Activated CD8-positive, alpha-beta memory T cell treated with anti-CD3 and anti-CD28 coated beads, Interleukin-2, amount 50 U/mL, for 24 hours (primary cell): ENCODE data around the gene C1orf198.

Experiments used
- DNase-seq: peaks from one replicate; pipeline ENCODE4 v3.0.0-alpha.2; 2020; ENCODE audit errors: extremely low read depth

The C1orf198 gene

DNA sequence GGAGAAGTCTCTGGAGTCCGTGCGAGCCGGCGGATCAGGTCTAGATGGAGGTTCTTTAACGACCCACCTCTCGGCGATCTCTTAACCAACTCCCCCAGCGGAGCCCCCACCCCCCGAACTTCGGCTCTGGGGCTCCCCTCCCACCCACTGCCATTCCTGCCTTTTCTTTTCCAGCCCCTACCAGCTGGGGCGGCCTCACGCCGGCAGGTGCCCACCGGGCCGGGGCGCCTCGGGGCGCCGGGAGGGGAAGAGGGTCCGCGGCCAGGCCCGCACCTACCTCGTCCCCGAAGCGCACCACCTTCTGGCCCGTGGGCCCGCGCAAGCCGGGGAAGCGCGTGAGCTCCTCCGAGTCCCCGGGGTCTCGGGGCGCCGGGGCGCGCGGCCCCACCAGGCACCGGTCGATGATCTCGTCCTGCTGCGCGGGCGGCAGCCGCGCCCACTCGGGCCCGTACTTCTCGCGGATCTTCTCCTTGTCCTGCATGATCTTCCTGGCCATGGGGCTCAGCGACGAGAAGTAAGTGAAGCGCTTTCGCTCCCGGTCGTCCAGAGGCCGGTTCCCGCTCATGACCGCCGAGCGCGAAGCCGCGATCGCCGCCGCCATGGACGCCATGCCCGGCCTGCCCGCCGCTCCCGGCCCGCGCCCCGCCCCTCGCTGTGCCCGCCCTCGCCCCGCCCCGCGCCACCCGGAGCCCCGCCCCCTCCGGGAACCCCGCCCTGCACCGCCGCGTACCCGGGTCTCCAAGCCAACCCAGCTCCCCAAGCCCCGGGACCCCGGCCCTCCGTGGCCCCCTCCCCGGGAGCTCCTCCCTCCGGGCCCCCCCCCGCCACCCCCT lies at the start of gene C1orf198:
TSS of gene C1orf198 (minus strand) at position 619 of the 833 bp plus-strand sequence. CDS start at position 610, 9 bp downstream.
- DNase-seq: peak; percentile 28

DNA sequence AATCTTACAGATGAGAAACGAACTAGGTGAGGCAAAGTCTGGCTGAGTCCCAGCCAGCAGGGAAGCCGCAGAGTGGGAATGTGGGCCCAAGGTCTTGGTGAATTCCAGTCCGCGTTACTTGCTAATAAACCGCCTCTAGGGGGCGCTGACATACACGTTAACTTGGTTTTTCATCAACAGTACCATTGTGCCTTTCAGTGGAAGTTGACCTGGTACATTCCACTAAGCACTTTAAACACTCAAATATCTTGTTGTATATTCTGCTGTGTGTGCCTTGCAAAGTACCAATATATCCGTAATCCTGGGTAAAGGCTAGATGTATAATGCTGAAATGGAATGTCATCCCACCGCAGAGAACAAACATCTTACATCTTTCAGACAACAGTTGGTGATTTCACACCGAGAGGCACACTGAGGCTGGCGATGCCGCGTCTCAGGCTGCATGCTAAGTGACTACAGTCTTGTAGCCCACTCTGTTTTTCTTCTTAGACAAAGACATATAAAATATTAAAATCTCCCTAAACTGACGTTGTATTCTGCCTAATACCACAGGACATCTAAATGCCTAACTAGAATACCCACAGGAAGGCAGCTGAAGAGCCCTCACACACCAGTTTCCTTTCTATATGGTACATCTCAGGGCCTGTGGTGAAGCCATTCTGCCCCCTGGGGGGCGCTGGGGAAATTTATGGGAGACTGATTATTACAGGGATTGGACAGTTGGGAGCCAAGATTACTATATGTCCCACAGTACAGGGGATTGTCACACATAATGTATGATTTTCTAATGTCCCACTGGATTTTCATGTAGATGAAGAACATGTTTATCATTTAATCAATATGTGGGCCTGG lies 49.2 kb upstream of the C1orf198 start:
- DNase-seq: peak; percentile 42

- DNase-seq: no peak
Observed at GRCh38 chr1:230916587-230917283, 48.4 kb upstream of the C1orf198 start.

DNA sequence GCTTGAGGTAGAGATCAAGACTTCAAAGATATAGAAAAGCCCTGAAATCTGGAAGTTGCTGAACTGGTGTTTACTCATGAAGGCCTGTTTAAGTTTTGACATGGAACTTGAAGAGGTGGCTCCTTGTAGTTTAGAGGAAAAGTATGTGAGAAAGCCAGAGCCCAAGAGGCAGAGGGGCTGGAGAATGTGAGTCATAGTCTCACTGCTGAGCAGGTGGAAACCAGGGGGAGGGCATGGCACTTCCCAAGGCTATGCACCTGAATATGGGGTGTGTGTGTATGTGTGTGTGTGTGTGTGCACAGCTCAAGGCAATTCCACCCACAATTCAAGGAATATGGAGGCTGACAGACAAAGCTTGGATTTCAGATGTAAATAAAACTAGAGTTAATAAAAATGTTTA lies 46.8 kb upstream of the C1orf198 start:
- no peak for DNase-seq

DNA sequence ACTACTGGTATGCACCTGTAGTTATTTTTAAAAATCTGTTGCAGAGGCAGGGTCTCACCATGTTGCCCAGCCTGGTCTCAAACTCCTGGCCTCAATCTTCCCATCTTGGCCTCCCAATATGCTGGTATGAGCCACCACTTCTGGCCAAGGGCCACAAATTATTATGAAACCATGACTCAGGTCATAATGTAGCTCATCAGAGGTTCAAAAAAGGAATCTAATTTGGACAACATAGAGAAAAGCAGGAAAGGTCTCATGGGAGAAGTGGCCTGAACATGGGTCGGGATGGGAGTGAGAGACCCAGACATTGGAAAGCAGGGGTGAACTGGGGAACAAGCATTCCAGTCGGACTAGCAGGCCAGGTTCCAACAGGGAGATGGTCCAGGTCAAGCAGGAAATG lies 45.2 kb upstream of the C1orf198 start:
- DNase-seq: no peak

DNA sequence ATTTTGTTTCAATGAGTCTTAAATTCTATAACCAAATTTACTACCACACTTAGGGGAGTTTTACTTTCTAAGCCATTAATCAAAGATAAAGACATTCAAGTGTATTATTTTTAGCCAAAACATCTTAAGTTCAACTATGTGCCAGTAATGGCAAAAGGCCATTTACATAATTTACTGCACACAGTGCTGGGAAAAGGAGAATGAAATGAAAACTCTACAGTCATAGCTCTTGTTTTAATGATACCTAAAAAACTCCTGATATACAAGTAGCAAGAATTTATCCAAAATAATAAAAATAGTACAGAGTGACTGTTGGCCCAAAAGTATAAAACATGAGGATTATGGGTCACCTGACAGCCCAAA lies 42.4 kb upstream of the C1orf198 start:
- no peak for DNase-seq

GRCh38 chr1:230909974-230910754 lies 41.8 kb upstream of the C1orf198 start:
- no peak for DNase-seq

- DNase-seq: no peak
Observed at GRCh38 chr1:230907472-230908205, 39.3 kb upstream of the C1orf198 start.

- no peak for DNase-seq
Observed at GRCh38 chr1:230906226-230906625, 37.9 kb upstream of the C1orf198 start.

GRCh38 chr1:230905733-230906132 lies 37.4 kb upstream of the C1orf198 start:
- DNase-seq: no peak

DNA sequence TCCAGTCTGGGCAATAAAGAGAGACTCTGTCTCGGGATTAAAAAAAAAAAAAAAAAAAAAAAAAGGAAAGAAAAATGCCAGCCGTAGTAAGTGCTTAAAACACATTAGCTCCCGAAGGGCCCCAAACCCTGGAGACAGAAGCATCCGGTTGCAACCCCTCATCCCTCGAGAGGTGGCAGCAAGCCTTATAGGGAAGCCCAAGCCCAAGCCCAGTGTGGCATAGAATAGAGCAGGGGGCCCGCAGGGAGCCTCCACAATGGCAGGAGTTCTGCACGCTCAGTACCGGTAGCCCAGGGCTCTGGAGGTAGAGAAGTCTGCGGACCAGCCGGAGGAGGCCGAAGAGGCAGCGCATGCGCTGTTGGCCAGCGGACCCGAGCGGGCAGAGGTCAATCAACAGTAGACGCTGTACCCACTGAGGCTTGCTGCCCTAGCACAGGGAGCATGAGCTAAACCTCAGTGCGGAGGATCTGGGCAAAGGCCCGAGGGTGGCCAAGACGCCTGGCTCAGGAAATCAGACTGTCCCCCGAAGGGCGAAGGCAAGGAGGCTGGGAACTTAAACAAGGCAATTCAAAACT lies 34.1 kb upstream of the C1orf198 start:
- no peak for DNase-seq

GRCh38 chr1:230901671-230902070 lies 33.4 kb upstream of the C1orf198 start:
- DNase-seq: no peak

DNA sequence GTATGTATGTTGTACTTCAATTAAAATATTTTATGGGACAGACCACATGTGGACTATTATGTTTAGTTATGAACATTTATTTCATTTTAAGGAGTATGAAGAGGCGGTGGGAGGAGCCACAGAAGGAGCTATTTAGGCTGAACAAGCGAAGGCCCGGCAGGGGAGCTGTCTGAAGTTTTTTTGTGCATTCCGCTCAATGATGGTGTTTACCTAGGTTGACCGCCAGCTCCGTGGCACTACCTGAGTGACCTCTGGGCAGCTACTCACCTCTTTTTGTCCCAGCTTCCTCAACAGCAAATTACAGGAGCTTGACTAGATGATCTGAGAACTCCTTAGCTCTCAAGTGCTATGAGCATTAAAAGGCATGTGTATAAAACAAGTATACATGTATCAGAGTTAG lies 32.7 kb upstream of the C1orf198 start:
- DNase-seq: no peak

- DNase-seq: no peak
Observed at GRCh38 chr1:230899841-230900251, 31.5 kb upstream of the C1orf198 start.

DNA sequence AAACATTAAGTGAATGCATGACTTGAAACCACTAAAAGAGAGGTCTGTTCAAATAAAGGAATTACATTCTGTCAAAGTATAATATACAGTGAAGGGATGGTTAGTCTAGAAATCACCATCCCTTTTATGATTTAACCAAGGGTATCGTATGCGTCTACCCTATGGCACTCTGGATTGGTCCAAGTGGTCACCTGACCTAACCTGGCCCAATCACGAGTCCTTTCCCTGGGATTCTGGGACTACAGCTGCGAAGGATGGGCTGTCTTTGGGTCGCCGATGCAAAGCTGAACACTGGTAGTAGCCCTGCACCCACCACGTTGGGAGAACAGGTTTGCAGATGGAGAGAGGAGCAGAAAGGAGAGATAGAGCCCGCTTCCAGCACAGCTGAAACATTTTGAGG lies 30.4 kb upstream of the C1orf198 start:
- no peak for DNase-seq

DNA sequence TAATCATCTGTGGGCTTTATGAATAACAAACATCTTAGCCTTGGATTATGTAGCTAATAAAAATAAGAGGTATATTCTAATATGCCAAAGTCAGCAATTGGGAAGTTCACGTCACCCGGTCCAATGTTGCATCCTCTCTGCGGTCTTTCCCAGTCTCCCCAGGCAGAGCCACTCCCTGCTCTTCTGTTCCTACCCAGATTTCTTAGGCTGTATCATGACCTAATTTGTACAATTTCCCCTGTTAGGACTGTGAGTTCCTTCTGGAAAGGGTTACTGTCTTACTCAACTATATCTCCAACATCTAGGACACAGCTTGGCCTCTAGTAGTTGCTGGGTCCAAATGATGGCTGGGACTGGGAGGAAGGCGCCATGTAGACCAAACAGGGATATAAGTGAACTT lies 29.8 kb upstream of the C1orf198 start:
- no peak for DNase-seq

DNA sequence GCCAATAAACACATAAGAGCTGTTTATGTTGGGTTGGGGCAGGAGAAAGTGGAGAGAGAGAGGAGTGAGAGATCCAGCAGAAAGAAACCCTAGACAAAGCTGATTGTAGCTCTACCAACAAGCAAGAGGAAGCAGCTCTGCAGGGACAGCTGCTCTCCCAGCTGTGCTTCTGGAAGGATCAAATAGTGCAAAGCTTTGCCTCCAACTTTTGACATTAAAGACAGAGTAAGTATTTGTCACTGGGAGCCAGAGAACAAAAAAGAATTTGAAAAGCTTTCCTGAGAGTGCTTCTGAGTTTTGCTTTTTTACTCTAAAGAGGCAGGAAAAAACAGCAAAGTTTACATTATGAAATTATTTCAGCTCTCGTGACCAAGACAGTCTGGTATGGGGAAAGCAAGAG lies 28.5 kb upstream of the C1orf198 start:
- DNase-seq: no peak

DNA sequence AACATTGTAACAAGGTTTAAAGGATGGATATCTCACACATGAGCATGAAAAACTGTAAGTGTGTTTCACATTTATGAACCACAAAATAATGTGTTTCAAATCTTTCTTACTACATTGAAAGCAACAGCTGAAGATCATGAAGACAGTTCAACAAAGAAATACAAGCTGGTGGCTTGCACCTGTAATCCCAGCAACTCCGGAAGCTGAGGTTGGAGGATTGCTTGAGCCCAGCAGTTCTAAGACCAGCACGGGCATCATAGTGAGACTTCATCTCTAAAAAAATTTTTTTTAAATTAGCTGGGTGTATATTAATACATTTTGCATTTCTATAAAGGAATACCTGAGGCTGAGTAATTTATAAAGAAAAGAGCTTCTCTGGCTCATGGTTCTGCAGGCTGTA lies 27.1 kb upstream of the C1orf198 start:
- DNase-seq: no peak

- no peak for DNase-seq
Observed at GRCh38 chr1:230894664-230895063, 26.3 kb upstream of the C1orf198 start.

DNA sequence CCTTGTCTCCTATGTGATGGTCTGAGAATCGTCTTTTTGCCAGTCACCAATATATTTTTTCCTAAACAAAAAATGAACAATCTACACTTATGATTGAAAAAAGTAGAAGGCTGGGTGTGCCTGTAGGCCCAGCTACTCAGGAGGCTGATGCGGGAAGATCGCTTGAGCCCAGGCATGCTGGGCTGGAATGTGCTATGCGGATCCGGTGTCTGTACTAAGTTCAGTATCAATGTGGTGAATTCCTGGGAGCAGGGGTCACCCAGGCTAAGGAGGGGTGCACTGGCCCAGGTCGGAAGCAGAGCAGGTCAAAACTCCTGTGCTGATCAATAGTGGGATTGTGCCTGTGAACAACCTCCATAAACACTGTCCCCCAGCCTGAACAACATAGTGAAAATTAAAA lies 25.7 kb upstream of the C1orf198 start:
- DNase-seq: no peak
